Measurements from ENCODE around the gene WNT1. TPM values are rescaled to one million over a fixed set of nuclear protein-coding genes. Genes with fewer than 3 reads are reported as not detected.

WNT1 gene
- total RNA-seq (2022; extraction: Qiagen RNA extraction; ENCODE audit: low read depth): 0.08 TPM in 1 of 5 replicates, not detected in the others

GRCh38 chr12:48978291-48978740 lies at the start of gene WNT1:
Gene WNT1, plus strand, starts transcription at chr12:48978322. Its CDS starts 329 bp downstream, at chr12:48978651.

GRCh38 chr12:48957141-48958048 lies 20.7 kb upstream of the WNT1 start, which contains the start of gene ARF3:
Gene ARF3, minus strand, starts transcription at chr12:48957487. Its CDS starts 16,392 bp downstream, at chr12:48941095.

GRCh38 chr12:48999371-49000131 lies 21.4 kb downstream of the WNT1 start, which contains the start of gene DDN:
Gene DDN, minus strand, starts transcription at chr12:48999375. Its CDS starts 88 bp downstream, at chr12:48999287.

GRCh38 chr12:49018261-49019119 lies 40.4 kb downstream of the WNT1 start, which contains the start of gene PRKAG1:
Gene PRKAG1, minus strand, starts transcription at chr12:49018776. Its CDS starts 36 bp downstream, at chr12:49018740.

Other genes with a start within 250 kb of the WNT1 start
- 11.4 to 15.6 TPM (median 15.0 TPM) in 5 replicates for gene ADCY6, start 189.2 kb upstream of the WNT1 start, total RNA-seq (2022; extraction: Qiagen RNA extraction; ENCODE audit: low read depth)
- gene CACNB3, start 159.8 kb upstream of the WNT1 start, total RNA-seq (2022; extraction: Qiagen RNA extraction; ENCODE audit: low read depth): 30.8 to 40.7 TPM (median 35.8 TPM) in 5 replicates
- gene DDX23, start 126.2 kb upstream of the WNT1 start, total RNA-seq (2022; extraction: Qiagen RNA extraction; ENCODE audit: low read depth): 74.3 to 96.1 TPM (median 87.6 TPM) in 5 replicates
- 17.0 to 23.9 TPM (median 19.9 TPM) in 5 replicates for gene RND1, start 112.5 kb upstream of the WNT1 start, total RNA-seq (2022; extraction: Qiagen RNA extraction; ENCODE audit: low read depth)
- gene FKBP11, start 52.8 kb upstream of the WNT1 start, total RNA-seq (2022; extraction: Qiagen RNA extraction; ENCODE audit: low read depth): 45.2 to 56.0 TPM (median 53.7 TPM) in 5 replicates
- 124 to 166 TPM (median 152 TPM) in 5 replicates for gene ARF3, start 20.8 kb upstream of the WNT1 start, total RNA-seq (2022; extraction: Qiagen RNA extraction; ENCODE audit: low read depth)
- 1.7 to 3.0 TPM (median 2.5 TPM) in 5 replicates for gene WNT10B, start 6.6 kb upstream of the WNT1 start, total RNA-seq (2022; extraction: Qiagen RNA extraction; ENCODE audit: low read depth)
- 0.58 to 0.73 TPM (median 0.65 TPM) in 5 replicates for gene DDN, start 21.1 kb downstream of the WNT1 start, total RNA-seq (2022; extraction: Qiagen RNA extraction; ENCODE audit: low read depth)
- 39.9 to 48.3 TPM (median 42.8 TPM) in 5 replicates for gene PRKAG1, start 40.5 kb downstream of the WNT1 start, total RNA-seq (2022; extraction: Qiagen RNA extraction; ENCODE audit: low read depth)
- gene KMT2D, start 82.5 kb downstream of the WNT1 start, total RNA-seq (2022; extraction: Qiagen RNA extraction; ENCODE audit: low read depth): 40.0 to 46.7 TPM (median 41.6 TPM) in 5 replicates
- 3.9 to 6.4 TPM (median 5.7 TPM) in 5 replicates for gene RHEBL1, start 91.7 kb downstream of the WNT1 start, total RNA-seq (2022; extraction: Qiagen RNA extraction; ENCODE audit: low read depth)
- 0.02 TPM in 2 of 5 replicates, not detected in the others for gene DHH, start 116.5 kb downstream of the WNT1 start, total RNA-seq (2022; extraction: Qiagen RNA extraction; ENCODE audit: low read depth)
- 13.0 to 18.6 TPM (median 17.5 TPM) in 5 replicates for gene LMBR1L, start 132.5 kb downstream of the WNT1 start, total RNA-seq (2022; extraction: Qiagen RNA extraction; ENCODE audit: low read depth)
- gene TUBA1B, start 153.1 kb downstream of the WNT1 start, total RNA-seq (2022; extraction: Qiagen RNA extraction; ENCODE audit: low read depth): 2,295 to 2,611 TPM (median 2,449 TPM) in 5 replicates
- gene TUBA1A, start 210.8 kb downstream of the WNT1 start, total RNA-seq (2022; extraction: Qiagen RNA extraction; ENCODE audit: low read depth): 167 to 207 TPM (median 191 TPM) in 5 replicates